GM13977 (cell line): ENCODE data around the gene IL17RB.

ENCODE experiments used
- DNase-seq: peaks from one replicate; pipeline ENCODE4 v3.0.0; 2012; ENCODE audit warnings: low spot score
- CTCF ChIP-seq: IDR thresholded peaks from 2 replicates; pipeline ENCODE4 v1.5.1; 2012; ENCODE audit warnings: mild to moderate bottlenecking, control low read depth; ENCODE audit not compliant: insufficient read depth; ENCODE audit errors: extremely low read depth, missing control alignments
- in situ Hi-C: fragments of 300-500 bp; cut with MboI; formaldehyde crosslinking; loops from one replicate; pipeline ENCODE4 v1.12.0; 2022; ENCODE audit warnings: low sequenced_read_pairs, low pct_unique_long_range_greater_than_20kb, mixed read lengths, inconsistent platforms; ENCODE audit not compliant: unreplicated experiment

Gene IL17RB

GRCh38 chr3:53806182-53807116 lies 39.9 kb upstream of the IL17RB start:
- in situ Hi-C loops: no loop called here
- TF ChIP-seq CTCF: no peak
- peak; percentile 55 for DNase-seq

GRCh38 chr3:53807117-53807810 lies 39.1 kb upstream of the IL17RB start:
- no peak for TF ChIP-seq CTCF
- in situ Hi-C loops: no loop called here
- no peak for DNase-seq

GRCh38 chr3:53808496-53808895 lies 37.9 kb upstream of the IL17RB start:
- no peak for DNase-seq
- in situ Hi-C loops: no loop called here
- TF ChIP-seq CTCF: no peak

GRCh38 chr3:53809267-53809666 lies 37.1 kb upstream of the IL17RB start:
- no peak for TF ChIP-seq CTCF
- in situ Hi-C loops: no loop called here
- no peak for DNase-seq

- no peak for DNase-seq
Measured at GRCh38 chr3:53809764-53810400, 36.5 kb upstream of the IL17RB start.

More at GRCh38 chr3:53809764-53810400, 36.5 kb upstream of the IL17RB start:
- in situ Hi-C loops: no loop called here
- no peak for TF ChIP-seq CTCF
